Progenitor cell of endocrine pancreas (in vitro differentiated cells): ENCODE results near the gene TUBGCP2. TPM values are rescaled to one million over a fixed set of nuclear protein-coding genes. Genes with fewer than 3 reads are reported as not detected.

Source experiments
- DNase-seq: peaks from one replicate; pipeline ENCODE4 v3.0.0; 2021; ENCODE audit warnings: low spot score; ENCODE audit not compliant: unreplicated experiment
- H3K27ac Mint-ChIP-seq: 2 replicates; pipeline ENCODE4 v1.8.0; 2021; ENCODE audit warnings: mild to moderate bottlenecking, moderate library complexity, mixed read lengths
- H3K27me3 Mint-ChIP-seq: 2 replicates; pipeline ENCODE4 v1.8.0; 2021; ENCODE audit warnings: mixed read lengths
- H3K36me3 Mint-ChIP-seq: 2 replicates; pipeline ENCODE4 v1.8.0; 2022; ENCODE audit warnings: mixed read lengths; ENCODE audit not compliant: insufficient read depth
- H3K4me1 Mint-ChIP-seq: 2 replicates; pipeline ENCODE4 v1.8.0; 2021; ENCODE audit warnings: low read depth, mixed read lengths
- H3K4me3 Mint-ChIP-seq: 2 replicates; pipeline ENCODE4 v1.8.0; 2021; ENCODE audit warnings: low read depth, mild to moderate bottlenecking, moderate library complexity, mixed read lengths
- H3K9me3 Mint-ChIP-seq: 2 replicates; pipeline ENCODE4 v1.8.0; 2021; ENCODE audit warnings: low read depth, mixed read lengths
- total RNA-seq: library from RNA; stranded (reverse); gene quantifications from 2 replicates; pipeline ENCODE4 v1.2.1, GENCODE V29; 2021
- TF ChIP-seq, protein P1 (sequence below): fragments of 200-600 bp; sonication (generic); IDR thresholded peaks from one replicate; pipeline ENCODE4 v1.5.0; 2021; ENCODE audit warnings: antibody characterized with exemption, mild to moderate bottlenecking; ENCODE audit not compliant: unreplicated experiment

The TUBGCP2 gene
- total RNA-seq, 1 donor from 2014 or later, result 77.0 TPM

DNA sequence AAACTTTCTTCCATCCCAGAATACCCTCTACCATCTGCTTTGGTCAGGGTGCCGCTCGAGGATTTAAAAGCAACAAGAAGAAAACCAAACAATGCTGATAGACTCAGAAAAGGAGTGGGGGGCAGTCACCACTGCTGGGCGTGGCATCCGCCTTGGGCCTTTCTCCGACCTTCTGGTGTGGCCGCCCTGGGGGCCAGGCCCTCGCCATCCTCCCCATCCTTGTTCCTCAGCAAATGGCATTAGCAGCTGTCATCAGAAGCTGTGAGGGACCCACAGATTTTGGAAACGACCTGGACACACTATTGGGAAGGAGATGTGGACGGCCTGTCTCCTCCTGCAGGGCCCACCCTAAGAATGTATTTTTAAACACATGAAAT, 4.1 kb upstream of the TUBGCP2 start:
- Mint-ChIP-seq H3K9me3 (no peaks in the 10 kb centered on the region), H3K27me3 (no peaks in the 10 kb centered on the region), H3K4me3 (no peak overlapping the region), H3K36me3 (peaks cover 5% of the 10 kb centered on the region), H3K27ac (no peak overlapping the region), H3K4me1 (peaks cover 2% of the 10 kb centered on the region)
- TF ChIP-seq, protein P1, sequence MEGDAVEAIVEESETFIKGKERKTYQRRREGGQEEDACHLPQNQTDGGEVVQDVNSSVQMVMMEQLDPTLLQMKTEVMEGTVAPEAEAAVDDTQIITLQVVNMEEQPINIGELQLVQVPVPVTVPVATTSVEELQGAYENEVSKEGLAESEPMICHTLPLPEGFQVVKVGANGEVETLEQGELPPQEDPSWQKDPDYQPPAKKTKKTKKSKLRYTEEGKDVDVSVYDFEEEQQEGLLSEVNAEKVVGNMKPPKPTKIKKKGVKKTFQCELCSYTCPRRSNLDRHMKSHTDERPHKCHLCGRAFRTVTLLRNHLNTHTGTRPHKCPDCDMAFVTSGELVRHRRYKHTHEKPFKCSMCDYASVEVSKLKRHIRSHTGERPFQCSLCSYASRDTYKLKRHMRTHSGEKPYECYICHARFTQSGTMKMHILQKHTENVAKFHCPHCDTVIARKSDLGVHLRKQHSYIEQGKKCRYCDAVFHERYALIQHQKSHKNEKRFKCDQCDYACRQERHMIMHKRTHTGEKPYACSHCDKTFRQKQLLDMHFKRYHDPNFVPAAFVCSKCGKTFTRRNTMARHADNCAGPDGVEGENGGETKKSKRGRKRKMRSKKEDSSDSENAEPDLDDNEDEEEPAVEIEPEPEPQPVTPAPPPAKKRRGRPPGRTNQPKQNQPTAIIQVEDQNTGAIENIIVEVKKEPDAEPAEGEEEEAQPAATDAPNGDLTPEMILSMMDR, result no peak
- DNase-seq, result no peak

DNA sequence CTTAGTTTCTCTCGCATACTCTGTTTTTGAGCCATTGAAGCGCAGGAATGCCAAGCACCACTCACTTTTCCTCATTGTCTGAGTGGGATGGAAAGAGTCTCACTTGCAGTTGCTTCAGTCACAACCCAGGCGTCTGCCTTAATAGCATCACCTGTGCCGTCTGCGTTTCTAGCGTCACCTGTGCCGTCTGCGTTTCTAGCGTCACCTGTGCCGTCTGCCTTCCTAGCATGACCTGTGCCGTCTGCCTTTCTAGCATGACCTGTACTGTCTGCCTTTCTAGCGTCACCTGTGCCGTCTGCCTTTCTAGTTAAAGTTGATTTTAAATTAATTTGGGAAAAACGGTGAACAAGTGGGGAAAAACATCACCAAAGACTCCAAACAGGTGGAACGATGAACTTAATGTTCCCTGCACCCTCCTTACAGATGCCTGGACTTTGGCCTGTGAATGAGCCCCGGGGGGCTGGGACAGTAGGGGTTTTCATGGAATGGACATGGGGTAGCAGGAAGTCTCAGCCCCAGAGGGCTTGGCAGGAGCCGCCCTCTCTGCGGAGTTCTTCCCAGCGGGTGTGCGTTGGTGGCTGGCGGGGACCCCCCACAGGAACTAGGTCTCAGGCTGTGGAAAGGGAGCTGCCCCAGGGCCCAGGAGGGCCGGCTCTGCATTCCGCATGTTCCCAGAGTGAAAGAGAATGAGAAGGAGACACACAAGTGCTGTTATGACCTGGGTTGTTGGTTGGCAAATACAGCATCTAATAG, 3.5 kb upstream of the TUBGCP2 start:
- H3K36me3 Mint-ChIP-seq, result peaks cover 5% of the 10 kb centered on the region
- peaks cover 5% of the 10 kb centered on the region for H3K4me1 Mint-ChIP-seq
- no peaks in the 10 kb centered on the region for H3K9me3 Mint-ChIP-seq
- no peak for DNase-seq
- no peak overlapping the region for H3K27ac Mint-ChIP-seq
- H3K27me3 Mint-ChIP-seq, result no peaks in the 10 kb centered on the region
- no peak overlapping the region for H3K4me3 Mint-ChIP-seq
- TF ChIP-seq, protein P1, result no peak

DNA sequence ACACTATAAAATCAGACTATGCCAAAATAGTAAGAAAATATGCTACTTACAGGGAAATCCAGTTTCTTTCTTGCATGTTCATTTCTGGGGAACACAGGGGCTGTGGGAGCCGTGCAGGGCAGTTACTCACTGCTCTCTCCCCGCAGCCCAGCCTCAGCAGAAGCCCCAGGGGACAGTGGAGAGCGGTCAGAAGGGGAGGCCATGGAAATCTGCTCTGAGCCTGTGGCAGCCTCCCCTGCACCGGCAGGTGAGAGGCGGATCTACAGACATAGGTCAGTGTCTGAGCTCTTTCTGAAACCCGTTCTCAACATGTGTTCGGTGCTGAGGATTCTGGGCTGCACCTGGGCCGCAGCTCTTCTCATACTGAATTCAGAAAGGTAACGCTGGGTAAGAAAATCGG, 2.9 kb upstream of the TUBGCP2 start:
- TF ChIP-seq, protein P1, result no peak
- peaks cover 5% of the 10 kb centered on the region for H3K36me3 Mint-ChIP-seq
- no peak for DNase-seq
- H3K27ac Mint-ChIP-seq, result no peak overlapping the region
- H3K27me3 Mint-ChIP-seq, result no peaks in the 10 kb centered on the region
- no peak overlapping the region for H3K4me3 Mint-ChIP-seq
- H3K9me3 Mint-ChIP-seq, result no peaks in the 10 kb centered on the region
- H3K4me1 Mint-ChIP-seq, result peaks cover 8% of the 10 kb centered on the region

DNA sequence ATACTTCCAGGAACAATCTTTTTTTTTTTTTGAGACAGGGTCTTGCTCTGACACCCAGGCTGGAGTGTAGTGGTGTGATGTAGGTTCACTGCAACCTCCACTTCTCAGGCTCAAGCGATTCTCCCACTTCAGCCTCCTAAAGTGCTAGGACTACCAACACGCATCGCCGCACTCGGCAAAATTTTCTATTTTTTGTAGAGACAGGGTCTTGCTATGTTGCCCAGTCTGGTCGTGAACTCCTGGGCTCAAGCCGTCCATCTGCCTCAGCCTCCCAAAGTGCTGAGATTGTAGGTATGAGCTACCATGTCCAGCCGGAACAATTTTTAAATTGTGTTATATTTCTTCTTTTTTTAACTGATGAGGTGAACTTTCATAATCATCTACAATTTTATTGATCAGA, 2.1 kb upstream of the TUBGCP2 start:
- TF ChIP-seq, protein P1, result no peak
- peak overlapping the region; percentile 37 for H3K4me3 Mint-ChIP-seq
- H3K36me3 Mint-ChIP-seq, result peaks cover 3% of the 10 kb centered on the region
- no peak overlapping the region for H3K27ac Mint-ChIP-seq
- peaks cover 8% of the 10 kb centered on the region for H3K4me1 Mint-ChIP-seq
- no peaks in the 10 kb centered on the region for H3K27me3 Mint-ChIP-seq
- no peaks in the 10 kb centered on the region for H3K9me3 Mint-ChIP-seq
- DNase-seq, result no peak

DNA sequence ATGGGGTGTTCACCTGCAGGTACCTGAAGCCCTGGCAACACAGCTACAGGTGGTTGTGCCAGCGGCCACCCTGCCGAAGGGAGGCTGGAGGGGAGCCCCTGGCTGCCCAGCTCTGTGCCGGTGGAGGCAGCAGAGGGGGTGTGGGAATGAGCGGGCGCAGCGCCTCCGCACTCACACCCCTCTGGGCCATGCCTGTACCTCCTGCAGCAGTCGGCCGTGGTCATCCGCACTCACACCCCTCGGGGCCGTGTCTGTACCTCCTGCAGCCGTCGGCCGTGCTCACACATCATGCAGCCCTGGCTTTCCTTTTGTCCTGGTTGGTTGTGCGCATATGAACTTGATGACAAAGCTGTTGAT, 1.7 kb upstream of the TUBGCP2 start:
- TF ChIP-seq, protein P1, result no peak
- peaks cover 3% of the 10 kb centered on the region for H3K36me3 Mint-ChIP-seq
- H3K27me3 Mint-ChIP-seq, result no peaks in the 10 kb centered on the region
- H3K4me1 Mint-ChIP-seq, result peaks cover 8% of the 10 kb centered on the region
- no peaks in the 10 kb centered on the region for H3K9me3 Mint-ChIP-seq
- no peak for DNase-seq
- H3K4me3 Mint-ChIP-seq, result peak overlapping the region; percentile 37
- H3K27ac Mint-ChIP-seq, result no peak overlapping the region
